ENCODE data around the gene CRABP1. TPM values are rescaled to one million over a fixed set of nuclear protein-coding genes. Genes with fewer than 3 reads are reported as not detected.
A peak's percentile ranks its signal among the peaks of the same experiment; 100 is the strongest.

Gene CRABP1
- total RNA-seq, 1 donor from 2014 or later, result not detected

- no peak for DNase-seq (ENCODE audit: low read depth)
- FAIRE-seq, result no peak
- Histone ChIP-seq H3K4me3 (ENCODE audit: low read depth, low read length) (no peak overlapping the region), H3K36me3 (ENCODE audit: control insufficient read depth, insufficient read depth, low read length) (no peaks in the 10 kb centered on the region), H3K27me3 (ENCODE audit: control insufficient read depth, insufficient read depth, low read length) (no peaks in the 10 kb centered on the region)
- TF ChIP-seq CTCF (IDR thresholded peaks at IDR 0.05; ENCODE audit: insufficient read depth, low read length, severe bottlenecking), result no peak
These were observed 16.5 kb upstream of the CRABP1 start for GRCh38 chr15:78323693-78324092.

GRCh38 chr15:78324144-78324543, 16.0 kb upstream of the CRABP1 start:
- Histone ChIP-seq H3K27me3 (ENCODE audit: control insufficient read depth, insufficient read depth, low read length) (no peaks in the 10 kb centered on the region), H3K4me3 (ENCODE audit: low read depth, low read length) (no peak overlapping the region), H3K36me3 (ENCODE audit: control insufficient read depth, insufficient read depth, low read length) (no peaks in the 10 kb centered on the region)
- TF ChIP-seq CTCF (IDR thresholded peaks at IDR 0.05; ENCODE audit: insufficient read depth, low read length, severe bottlenecking), result no peak
- DNase-seq (ENCODE audit: low read depth) (no peak), FAIRE-seq (no peak)

- no peak for TF ChIP-seq CTCF (IDR thresholded peaks at IDR 0.05; ENCODE audit: insufficient read depth, low read length, severe bottlenecking)
- no peak for FAIRE-seq
- H3K4me3 ChIP-seq (ENCODE audit: low read depth, low read length), result no peak overlapping the region
- no peaks in the 10 kb centered on the region for H3K36me3 ChIP-seq (ENCODE audit: control insufficient read depth, insufficient read depth, low read length)
- DNase-seq (ENCODE audit: low read depth), result peak; percentile 26
- no peaks in the 10 kb centered on the region for H3K27me3 ChIP-seq (ENCODE audit: control insufficient read depth, insufficient read depth, low read length)
These were observed 14.9 kb upstream of the CRABP1 start for GRCh38 chr15:78325092-78325843.

- DNase-seq (ENCODE audit: low read depth) (no peak), FAIRE-seq (no peak)
- H3K27me3 ChIP-seq (ENCODE audit: control insufficient read depth, insufficient read depth, low read length), result no peaks in the 10 kb centered on the region
- H3K4me3 ChIP-seq (ENCODE audit: low read depth, low read length), result no peak overlapping the region
- no peaks in the 10 kb centered on the region for H3K36me3 ChIP-seq (ENCODE audit: control insufficient read depth, insufficient read depth, low read length)
- no peak for TF ChIP-seq CTCF (IDR thresholded peaks at IDR 0.05; ENCODE audit: insufficient read depth, low read length, severe bottlenecking)
These were observed 12.7 kb upstream of the CRABP1 start for GRCh38 chr15:78327466-78327865.

GRCh38 chr15:78329625-78330024, 10.5 kb upstream of the CRABP1 start:
- FAIRE-seq (no peak), DNase-seq (ENCODE audit: low read depth) (peak; percentile 32)
- Histone ChIP-seq H3K36me3 (ENCODE audit: control insufficient read depth, insufficient read depth, low read length) (no peaks in the 10 kb centered on the region), H3K4me3 (ENCODE audit: low read depth, low read length) (no peak overlapping the region), H3K27me3 (ENCODE audit: control insufficient read depth, insufficient read depth, low read length) (no peaks in the 10 kb centered on the region)
- TF ChIP-seq CTCF (IDR thresholded peaks at IDR 0.05; ENCODE audit: insufficient read depth, low read length, severe bottlenecking), result no peak

GRCh38 chr15:78334845-78335244, 5.3 kb upstream of the CRABP1 start:
- FAIRE-seq (no peak), DNase-seq (ENCODE audit: low read depth) (no peak)
- H3K4me3 ChIP-seq (ENCODE audit: low read depth, low read length), result no peak overlapping the region
- H3K27me3 ChIP-seq (ENCODE audit: control insufficient read depth, insufficient read depth, low read length), result peaks cover 19% of the 10 kb centered on the region
- no peak for TF ChIP-seq CTCF (IDR thresholded peaks at IDR 0.05; ENCODE audit: insufficient read depth, low read length, severe bottlenecking)
- no peaks in the 10 kb centered on the region for H3K36me3 ChIP-seq (ENCODE audit: control insufficient read depth, insufficient read depth, low read length)
